ENCODE data around the gene DST.
A peak's percentile ranks its signal among the peaks of the same experiment; 100 is the strongest.

DST gene

DNA sequence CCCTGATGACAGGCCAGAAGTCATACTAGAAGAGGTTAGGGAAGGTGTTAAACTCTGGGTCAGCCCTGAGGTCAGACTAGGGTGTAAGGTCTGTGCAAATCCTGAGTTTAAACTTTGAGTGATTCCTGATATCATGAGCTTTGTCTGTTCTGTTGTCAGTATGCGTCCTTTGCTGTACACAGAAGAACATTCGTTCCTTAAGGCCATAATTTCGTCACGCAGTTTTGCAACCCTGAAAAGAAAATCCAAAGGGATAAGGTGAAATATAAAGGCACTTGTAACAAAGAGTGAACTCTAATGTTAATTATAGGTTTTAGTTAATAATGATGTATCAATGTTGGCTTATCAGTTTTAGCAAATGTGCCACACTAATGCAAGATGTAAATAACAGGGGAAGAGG, 2.3 kb downstream of the DST start:
- Histone ChIP-seq H3K27ac (replicated peaks) (no peak overlapping the region), H3K27me3 (ENCODE audit: insufficient read depth, poor library complexity, severe bottlenecking) (no peaks in the 10 kb centered on the region), H3K4me3 (replicated peaks; ENCODE audit: insufficient read depth, low read length) (no peak overlapping the region)
- TF ChIP-seq, protein P1, sequence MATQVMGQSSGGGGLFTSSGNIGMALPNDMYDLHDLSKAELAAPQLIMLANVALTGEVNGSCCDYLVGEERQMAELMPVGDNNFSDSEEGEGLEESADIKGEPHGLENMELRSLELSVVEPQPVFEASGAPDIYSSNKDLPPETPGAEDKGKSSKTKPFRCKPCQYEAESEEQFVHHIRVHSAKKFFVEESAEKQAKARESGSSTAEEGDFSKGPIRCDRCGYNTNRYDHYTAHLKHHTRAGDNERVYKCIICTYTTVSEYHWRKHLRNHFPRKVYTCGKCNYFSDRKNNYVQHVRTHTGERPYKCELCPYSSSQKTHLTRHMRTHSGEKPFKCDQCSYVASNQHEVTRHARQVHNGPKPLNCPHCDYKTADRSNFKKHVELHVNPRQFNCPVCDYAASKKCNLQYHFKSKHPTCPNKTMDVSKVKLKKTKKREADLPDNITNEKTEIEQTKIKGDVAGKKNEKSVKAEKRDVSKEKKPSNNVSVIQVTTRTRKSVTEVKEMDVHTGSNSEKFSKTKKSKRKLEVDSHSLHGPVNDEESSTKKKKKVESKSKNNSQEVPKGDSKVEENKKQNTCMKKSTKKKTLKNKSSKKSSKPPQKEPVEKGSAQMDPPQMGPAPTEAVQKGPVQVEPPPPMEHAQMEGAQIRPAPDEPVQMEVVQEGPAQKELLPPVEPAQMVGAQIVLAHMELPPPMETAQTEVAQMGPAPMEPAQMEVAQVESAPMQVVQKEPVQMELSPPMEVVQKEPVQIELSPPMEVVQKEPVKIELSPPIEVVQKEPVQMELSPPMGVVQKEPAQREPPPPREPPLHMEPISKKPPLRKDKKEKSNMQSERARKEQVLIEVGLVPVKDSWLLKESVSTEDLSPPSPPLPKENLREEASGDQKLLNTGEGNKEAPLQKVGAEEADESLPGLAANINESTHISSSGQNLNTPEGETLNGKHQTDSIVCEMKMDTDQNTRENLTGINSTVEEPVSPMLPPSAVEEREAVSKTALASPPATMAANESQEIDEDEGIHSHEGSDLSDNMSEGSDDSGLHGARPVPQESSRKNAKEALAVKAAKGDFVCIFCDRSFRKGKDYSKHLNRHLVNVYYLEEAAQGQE (IDR thresholded peaks at IDR 0.05; ENCODE audit: insufficient replicate concordance, low read depth): no peak
- TF ChIP-seq GABPA (IDR thresholded peaks at IDR 0.05; ENCODE audit: low read depth): no peak
- TF ChIP-seq, protein P2, sequence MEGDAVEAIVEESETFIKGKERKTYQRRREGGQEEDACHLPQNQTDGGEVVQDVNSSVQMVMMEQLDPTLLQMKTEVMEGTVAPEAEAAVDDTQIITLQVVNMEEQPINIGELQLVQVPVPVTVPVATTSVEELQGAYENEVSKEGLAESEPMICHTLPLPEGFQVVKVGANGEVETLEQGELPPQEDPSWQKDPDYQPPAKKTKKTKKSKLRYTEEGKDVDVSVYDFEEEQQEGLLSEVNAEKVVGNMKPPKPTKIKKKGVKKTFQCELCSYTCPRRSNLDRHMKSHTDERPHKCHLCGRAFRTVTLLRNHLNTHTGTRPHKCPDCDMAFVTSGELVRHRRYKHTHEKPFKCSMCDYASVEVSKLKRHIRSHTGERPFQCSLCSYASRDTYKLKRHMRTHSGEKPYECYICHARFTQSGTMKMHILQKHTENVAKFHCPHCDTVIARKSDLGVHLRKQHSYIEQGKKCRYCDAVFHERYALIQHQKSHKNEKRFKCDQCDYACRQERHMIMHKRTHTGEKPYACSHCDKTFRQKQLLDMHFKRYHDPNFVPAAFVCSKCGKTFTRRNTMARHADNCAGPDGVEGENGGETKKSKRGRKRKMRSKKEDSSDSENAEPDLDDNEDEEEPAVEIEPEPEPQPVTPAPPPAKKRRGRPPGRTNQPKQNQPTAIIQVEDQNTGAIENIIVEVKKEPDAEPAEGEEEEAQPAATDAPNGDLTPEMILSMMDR (IDR thresholded peaks at IDR 0.05; ENCODE audit: insufficient read depth, low read length): no peak
- TF ChIP-seq POLR2AphosphoS5 (IDR thresholded peaks at IDR 0.05; ENCODE audit: low read depth): no peak
- TF ChIP-seq SPI1 (IDR thresholded peaks at IDR 0.05; ENCODE audit: borderline replicate concordance, low read depth): no peak
- no peak for DNase-seq (ENCODE audit: low read depth in 1 of 2, low spot score in 1 of 2)

DNA sequence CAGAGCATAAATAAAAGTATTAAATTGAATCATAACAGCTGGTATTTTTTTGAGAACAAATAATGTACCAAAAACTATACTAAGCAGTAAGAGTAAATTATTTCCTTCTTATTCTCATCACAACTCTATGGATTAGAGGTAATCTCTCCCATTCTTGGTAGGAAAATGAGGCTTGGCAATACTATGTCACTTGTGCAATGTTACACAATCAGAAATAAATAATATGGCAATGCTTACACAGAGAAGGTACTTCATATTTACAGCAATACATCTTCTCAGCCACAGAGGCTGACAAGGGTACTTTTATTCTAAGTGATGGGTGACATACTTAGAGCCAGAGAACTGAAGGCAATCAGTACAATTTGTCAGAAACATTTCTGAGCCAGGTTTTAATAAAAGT, 3.9 kb downstream of the DST start:
- H3K27me3 ChIP-seq (ENCODE audit: insufficient read depth, poor library complexity, severe bottlenecking): no peaks in the 10 kb centered on the region
- no peak for TF ChIP-seq POLR2AphosphoS5 (IDR thresholded peaks at IDR 0.05; ENCODE audit: low read depth)
- no peak for TF ChIP-seq SPI1 (IDR thresholded peaks at IDR 0.05; ENCODE audit: borderline replicate concordance, low read depth)
- no peak for DNase-seq (ENCODE audit: low read depth in 1 of 2, low spot score in 1 of 2)
- no peak overlapping the region for H3K4me3 ChIP-seq (replicated peaks; ENCODE audit: insufficient read depth, low read length)
- no peak overlapping the region for H3K27ac ChIP-seq (replicated peaks)

DNA sequence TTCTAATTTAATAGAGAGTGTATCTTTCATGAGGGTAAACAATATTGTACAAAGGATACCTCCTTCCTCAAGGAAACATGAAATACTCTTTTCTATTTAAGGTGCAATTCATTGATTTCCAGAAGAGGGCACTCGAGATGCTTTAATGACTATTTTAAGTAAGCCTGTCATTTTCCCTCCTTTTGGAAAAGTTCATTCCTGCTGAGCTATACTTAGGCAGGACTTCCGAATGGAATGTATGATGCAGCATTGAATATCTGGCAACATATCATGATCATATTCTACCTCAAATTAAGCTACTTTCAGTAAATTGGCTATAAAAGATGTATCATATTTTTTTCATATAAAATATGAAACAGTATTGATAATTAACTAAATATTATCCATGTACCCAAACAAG, 5.0 kb downstream of the DST start:
- TF ChIP-seq, protein P1 (IDR thresholded peaks at IDR 0.05; ENCODE audit: insufficient replicate concordance, low read depth): no peak
- TF ChIP-seq, protein P2 (IDR thresholded peaks at IDR 0.05; ENCODE audit: insufficient read depth, low read length): peak; percentile 56
- no peak for TF ChIP-seq GABPA (IDR thresholded peaks at IDR 0.05; ENCODE audit: low read depth)
- DNase-seq (ENCODE audit: low read depth in 1 of 2, low spot score in 1 of 2): no peak
- Histone ChIP-seq H3K27me3 (ENCODE audit: insufficient read depth, poor library complexity, severe bottlenecking) (no peaks in the 10 kb centered on the region), H3K27ac (replicated peaks) (no peak overlapping the region), H3K4me3 (replicated peaks; ENCODE audit: insufficient read depth, low read length) (no peak overlapping the region)

DNA sequence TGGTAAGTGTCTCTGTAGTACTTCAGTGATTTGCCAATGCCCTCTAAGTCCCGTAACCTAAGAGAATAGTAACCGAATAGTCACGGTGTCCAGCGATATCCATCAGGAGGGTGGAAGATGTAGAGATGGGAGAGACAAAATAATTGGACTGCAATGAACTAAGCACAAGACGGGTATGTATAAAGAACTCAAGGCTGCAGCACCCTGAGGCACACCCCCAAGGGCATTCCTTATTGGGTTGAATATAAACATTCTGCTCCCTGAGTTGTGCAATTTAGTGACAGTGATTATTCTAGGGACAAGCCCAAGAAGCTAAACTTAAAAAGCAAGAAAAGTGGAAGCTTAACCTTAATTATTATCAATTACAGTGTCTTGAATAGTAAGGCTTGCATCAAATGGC, 14.6 kb downstream of the DST start:
- H3K4me3 ChIP-seq (replicated peaks; ENCODE audit: insufficient read depth, low read length): no peak overlapping the region
- H3K27ac ChIP-seq (replicated peaks): no peak overlapping the region
- DNase-seq (ENCODE audit: low read depth in 1 of 2, low spot score in 1 of 2): no peak
- no peaks in the 10 kb centered on the region for H3K27me3 ChIP-seq (ENCODE audit: insufficient read depth, poor library complexity, severe bottlenecking)
- TF ChIP-seq, protein P1 (IDR thresholded peaks at IDR 0.05; ENCODE audit: insufficient replicate concordance, low read depth): no peak
- TF ChIP-seq POLR2AphosphoS5 (IDR thresholded peaks at IDR 0.05; ENCODE audit: low read depth) (no peak), SPI1 (IDR thresholded peaks at IDR 0.05; ENCODE audit: borderline replicate concordance, low read depth) (no peak), GABPA (IDR thresholded peaks at IDR 0.05; ENCODE audit: low read depth) (no peak)
- TF ChIP-seq, protein P2 (IDR thresholded peaks at IDR 0.05; ENCODE audit: insufficient read depth, low read length): no peak
